ENCODE measurements around the gene KHDC1L.
"Not testable (repeated sequence)": the region's sequence is repeated elsewhere in the genome, so short reads cannot be mapped to it uniquely, and the experiment has no call there.

Gene KHDC1L

DNA sequence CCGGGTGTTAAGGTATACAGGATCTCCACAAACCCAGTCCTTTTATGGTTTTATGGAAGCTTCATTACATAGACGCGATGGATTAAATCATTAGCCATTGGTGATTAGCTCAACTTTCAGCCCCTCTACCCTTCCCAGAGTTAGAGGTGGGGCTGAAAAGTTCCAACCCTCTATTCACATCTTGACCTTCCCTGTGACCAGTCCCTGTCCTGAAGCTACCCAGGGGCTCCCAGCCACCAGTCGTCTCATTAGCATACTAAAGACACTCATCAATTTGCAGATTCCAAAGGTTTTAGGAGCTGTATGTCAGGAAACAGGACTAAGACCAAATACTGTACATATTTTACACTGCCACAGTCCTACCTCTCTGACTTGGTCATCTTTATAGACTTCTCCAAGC lies 21.0 kb downstream of the KHDC1L start:
- DNase-seq (ENCODE audit: low read depth in 2 of 2) = no peak

DNA sequence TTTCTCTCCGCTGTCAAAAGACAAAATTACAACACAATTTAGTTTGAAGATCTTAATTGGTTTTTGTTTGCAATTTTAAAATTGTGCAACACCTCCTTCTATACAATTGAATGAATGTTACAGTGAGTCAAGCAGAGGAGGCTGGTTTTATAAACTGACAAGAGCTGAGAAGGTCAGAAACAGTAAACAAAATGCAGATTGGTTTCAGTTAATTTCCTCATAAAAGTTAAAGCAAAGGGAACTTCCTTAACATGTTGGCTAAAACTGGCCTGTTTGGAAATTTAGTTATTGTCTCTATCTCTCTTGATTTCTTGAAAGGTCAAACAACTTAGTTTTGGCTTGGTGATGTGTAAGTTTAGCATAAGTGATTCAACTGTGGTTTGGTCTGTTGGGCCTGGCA lies 22.2 kb downstream of the KHDC1L start:
- DNase-seq (ENCODE audit: low read depth in 2 of 2) = no peak

DNA sequence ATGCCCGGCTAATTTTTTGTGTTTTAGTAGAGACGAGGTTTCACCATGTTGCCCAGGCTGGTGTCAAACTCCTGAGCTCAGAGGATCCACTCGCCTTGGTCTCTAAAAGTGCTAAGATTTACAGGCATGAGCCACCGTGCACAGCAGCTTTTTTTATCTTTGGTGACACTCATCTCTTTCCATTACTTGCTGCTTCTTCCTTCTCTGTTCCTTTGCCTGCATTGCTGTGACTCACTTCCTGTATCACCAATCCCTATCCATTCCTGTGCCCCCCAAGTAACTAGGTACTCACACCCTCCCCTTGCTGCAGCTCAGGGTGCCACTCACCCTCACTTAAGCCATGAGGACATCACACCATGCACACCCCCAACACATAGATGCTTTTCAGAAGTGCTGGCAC lies 24.6 kb downstream of the KHDC1L start:
- no peak for DNase-seq (ENCODE audit: low read depth in 2 of 2)

DNA sequence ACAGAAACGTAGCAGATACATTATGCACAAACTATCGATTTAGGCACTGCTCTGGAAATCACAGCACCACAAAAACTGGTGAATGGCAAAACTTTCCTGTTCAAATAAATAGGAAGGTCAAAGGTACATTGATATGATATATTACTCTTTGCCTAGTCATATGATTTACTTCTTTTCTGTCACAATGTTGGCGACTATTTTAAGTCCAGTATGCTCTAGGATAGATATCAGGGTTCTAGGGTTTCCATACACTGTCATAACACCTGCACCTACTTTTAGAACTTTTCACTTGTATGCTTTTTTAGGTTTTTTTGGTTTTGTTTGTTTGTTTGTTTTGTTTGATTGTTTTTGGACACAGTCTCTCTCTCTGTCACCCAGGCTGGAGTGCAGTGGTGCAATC lies 25.0 kb downstream of the KHDC1L start:
- no peak for DNase-seq (ENCODE audit: low read depth in 2 of 2)

DNA sequence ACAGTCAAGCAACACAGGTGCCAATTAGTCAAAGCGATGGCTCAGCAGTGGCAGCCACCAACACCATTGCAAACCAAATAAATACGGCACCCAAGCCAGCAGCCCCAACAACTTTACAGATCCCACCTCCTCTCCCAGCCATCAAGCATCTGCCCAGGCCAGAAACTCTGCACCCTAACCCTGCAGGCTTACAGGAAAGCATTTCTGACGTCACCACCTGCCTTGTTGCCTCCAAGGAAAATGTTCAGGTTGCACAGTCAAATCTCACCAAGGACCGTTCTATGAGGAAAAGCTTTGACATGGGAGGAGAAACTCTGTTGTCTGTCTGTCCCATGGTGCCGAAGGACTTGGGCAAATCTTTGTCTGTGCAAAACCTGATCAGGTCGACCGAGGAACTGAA lies 30.6 kb downstream of the KHDC1L start:
- DNase-seq (ENCODE audit: low read depth in 2 of 2) = no peak

DNA sequence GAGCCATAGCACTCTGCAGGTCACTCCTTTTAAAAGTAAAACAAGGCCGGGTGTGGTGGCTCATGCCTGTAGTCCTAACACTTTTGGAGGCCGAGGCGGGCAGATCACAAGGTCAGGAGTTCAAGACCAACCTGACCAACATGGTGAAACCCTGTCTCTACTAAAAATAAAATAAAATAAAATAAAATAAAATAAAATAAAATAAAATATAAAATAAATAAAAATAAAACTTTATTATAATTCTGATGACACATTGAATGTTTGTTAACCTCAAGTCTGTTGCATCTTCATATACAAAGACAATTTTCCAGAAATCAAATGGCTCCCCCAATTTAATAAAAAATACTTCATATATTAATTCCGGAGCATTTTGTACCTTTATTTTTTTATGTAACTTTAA lies 32.0 kb downstream of the KHDC1L start:
- not testable (repeated sequence) for DNase-seq (ENCODE audit: low read depth in 2 of 2)

DNA sequence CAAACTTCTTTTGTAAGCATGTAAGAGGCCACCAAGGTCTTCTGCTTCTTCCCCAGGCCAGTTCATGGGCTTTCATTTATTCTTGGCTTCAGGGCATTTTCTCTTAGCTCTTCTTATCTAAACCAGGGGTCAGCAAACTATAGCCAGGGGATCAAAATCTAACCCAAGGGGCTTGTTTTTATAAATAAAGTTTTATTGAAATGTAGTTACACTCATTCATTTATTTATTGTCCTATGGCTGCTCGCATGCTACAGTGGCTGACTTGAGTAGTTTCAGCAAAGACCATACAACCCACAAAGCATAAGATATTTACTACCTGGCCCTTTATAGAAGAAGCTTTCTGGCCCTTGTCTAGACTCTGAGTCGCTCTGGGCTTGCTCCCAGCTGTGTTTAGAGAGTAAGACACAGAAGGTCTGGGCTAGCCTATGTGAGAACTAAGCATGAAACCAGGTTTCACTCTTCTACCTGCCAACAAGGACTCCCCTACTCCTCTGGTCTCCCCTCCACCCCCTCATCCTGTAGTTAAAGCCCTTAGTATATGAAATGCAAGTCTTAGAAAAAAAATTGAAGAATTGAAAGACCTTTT lies 43.2 kb downstream of the KHDC1L start:
- DNase-seq (ENCODE audit: low read depth in 2 of 2) = no peak

DNA sequence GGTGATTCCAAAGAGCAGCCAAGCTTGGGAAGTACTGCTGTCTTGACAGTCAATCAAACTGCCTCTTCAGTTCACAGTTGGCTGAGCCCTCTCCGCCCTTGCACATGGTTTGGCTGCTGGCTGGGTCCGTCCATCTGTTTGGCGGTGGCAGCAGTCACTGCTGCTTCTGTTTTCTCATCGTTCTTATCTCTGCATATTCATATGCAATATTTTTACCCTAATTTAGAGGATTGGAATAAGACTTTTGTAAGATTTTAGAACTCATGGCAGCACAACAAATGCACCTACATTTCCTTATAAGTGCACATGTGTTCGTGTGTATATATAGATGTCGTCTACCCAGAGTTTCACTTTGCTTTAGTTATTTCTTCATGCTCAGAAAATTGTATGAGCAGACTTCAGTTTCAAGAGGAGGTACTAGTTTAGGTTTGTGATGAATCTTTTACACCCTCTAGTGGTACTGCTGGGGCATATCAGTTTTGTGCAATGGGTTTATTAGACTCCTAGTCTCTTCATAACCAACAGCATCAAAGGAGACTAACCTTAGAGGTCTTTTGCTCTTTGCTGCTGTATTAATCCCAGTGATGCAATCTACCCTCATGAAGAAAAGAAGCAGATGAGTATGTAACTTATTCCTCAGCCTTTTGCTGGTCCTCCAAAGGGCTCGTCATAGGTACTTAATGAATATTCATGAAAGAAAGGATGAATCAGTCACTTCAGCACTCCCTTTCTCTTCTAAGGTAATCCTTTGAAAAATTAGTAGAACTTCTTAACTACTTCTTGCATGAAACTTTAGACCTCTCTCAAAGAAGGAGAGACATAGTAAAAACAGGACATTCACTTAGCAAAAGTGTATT lies 44.3 kb downstream of the KHDC1L start:
- DNase-seq (ENCODE audit: low read depth in 2 of 2) = no peak

DNA sequence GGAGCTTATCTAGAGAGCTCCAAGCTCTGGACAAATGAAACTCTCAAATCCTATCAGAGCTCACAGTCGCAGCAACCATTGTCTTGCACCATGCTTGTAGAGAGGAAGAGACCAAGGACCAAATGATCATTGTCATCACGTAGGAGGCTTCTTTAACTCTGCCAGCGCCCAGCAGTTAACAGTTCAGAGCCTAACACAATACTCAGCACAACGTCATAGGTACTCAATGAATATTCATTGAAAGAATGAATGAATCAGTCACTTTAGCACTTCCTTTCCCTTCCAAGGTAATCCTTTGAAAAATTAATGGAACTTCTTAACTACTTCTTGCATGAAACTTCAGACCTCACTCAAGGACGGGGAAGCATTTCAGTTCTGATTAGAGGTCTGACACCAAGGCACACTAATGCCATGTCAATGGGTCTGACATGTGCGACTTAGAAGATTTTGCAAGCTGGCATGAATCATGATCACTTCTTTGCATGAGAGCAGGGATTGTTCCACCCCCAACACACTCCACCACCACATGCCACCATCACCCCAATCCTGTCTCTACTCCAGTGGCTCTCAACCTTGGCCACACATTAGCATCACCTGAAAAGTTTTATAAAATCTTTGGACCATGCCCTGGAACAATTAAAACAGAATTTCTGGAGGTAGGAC lies 45.1 kb downstream of the KHDC1L start:
- no peak for DNase-seq (ENCODE audit: low read depth in 2 of 2)

DNA sequence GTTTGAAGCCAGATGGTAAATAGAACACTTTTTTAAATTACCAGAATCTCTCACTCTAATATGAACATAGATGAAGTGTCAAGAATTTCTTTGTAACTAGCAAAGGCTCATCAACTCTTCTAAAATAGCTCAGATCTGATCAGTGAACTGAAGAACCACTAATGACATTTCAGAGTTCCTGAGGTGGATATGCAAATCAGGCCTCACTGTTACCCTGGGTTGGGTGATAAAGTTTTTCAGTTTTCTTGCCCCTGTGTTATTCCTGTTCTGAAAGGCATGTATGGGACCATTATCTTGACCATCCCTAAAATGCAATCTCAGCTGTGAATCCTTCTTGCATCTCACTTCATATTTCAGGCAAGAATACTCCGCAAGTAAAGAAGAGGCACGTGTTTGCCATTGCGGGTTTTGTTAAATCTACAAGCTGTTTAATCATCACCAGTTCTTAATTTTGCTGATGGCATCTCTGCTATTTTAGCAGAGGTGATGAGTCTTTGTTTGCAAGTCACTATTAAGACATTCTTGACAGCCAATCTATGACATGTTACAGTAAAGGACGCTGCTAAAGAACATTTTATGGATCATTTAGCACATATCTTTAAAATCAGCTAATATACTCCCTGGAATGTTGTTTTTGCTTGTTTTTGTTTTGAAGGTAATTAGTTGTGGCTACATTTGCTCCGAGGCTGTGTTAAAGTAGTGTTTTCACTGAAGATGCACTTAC lies 47.9 kb downstream of the KHDC1L start:
- DNase-seq (ENCODE audit: low read depth in 2 of 2) = no peak

DNA sequence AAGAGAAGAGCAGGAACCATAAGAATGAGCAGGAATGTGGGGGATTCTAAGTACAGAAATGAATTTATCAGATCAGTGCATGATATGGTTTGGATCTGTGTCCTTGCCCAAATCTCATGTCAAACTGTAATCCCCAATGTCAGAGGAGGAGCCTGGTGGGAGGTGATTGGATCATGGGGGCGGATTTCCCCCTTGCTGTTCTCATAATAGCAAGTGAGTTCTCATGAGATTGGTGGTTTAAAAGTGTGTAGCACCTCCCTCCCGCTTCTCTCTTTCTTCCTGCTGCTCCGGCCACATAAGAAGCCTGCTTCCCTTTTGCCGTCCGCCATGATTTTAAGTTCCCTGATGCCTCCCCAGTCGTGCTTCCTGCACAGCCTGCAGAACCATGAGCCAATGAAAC lies 49.2 kb downstream of the KHDC1L start:
- DNase-seq (ENCODE audit: low read depth in 2 of 2) = no peak

DNA sequence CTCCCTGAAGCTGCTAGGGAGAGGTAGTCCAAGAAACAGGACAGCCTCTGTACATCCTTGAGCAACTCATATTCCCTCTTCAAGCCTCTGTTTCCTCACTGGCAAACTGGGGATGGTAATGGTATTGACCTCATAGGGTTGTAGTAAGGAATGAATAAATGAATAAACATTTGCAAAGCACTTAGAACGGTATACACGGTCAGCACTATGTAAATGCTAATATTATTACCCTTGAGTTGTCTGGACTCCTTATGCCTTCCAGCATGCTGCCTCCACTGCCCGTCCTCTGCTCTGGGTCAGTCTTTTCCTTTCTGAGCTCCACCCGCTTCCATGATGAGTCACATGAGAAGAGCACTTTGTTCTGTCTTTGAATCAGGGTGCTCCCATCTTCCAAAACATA lies 50.6 kb downstream of the KHDC1L start:
- no peak for DNase-seq (ENCODE audit: low read depth in 2 of 2)

Data from stimulated activated CD8-positive, alpha-beta memory T cell treated with anti-CD3 and anti-CD28 coated beads, Interleukin-7, amount 100 ng/mL, for 1 hour (primary cell).